IMR-90 (cell line): Measurements from ENCODE around the gene LTBP4. TPM values are rescaled to one million over a fixed set of nuclear protein-coding genes. Genes with fewer than 3 reads are reported as not detected.

Experiments
- ATAC-seq: fragments of 200-7000 bp; cut with Tn5 transposase; 2 replicates; pipeline ENCODE4 v1.9.1; 2020; ENCODE audit warnings: low read depth, mild to moderate bottlenecking, moderate library complexity
- BruUV-seq: library from RNA; stranded (reverse); fragments of 400-500 nt; replicated peaks from 2 replicates; lab custom pipeline; 2021; lab: Mats Ljungman, UMichigan
- CTCF ChIA-PET: fragments of 300-600 bp; formaldehyde crosslinking; extraction: SDS; loops from one replicate; lab custom pipeline; 2021; ENCODE audit warnings: antibody characterized with exemption; lab: Yijun Ruan, JAX
- POLR2A ChIA-PET: fragments of 300-600 bp; sonication (Branson Sonifier 250); formaldehyde crosslinking; loops from one replicate; lab custom pipeline; 2022; ENCODE audit warnings: antibody characterized with exemption; ENCODE audit not compliant: unreplicated experiment; lab: Charles Lee
- DNase-seq: peaks from one replicate; pipeline ENCODE4 v3.0.0; 2013
- H2AFZ ChIP-seq: replicated peaks from 2 replicates; pipeline ENCODE3; 2013; ENCODE audit warnings: low read length, mild to moderate bottlenecking; ENCODE audit not compliant: poor library complexity
- H2AK5ac ChIP-seq: 2 replicates; pipeline ENCODE4 v1.6.1; 2013; ENCODE audit warnings: low read depth, low read length, inconsistent platforms
- H2AK9ac ChIP-seq: replicated peaks from 2 replicates; pipeline ENCODE3; 2013; ENCODE audit warnings: mild to moderate bottlenecking, low read depth, low read length, moderate library complexity; ENCODE audit not compliant: poor library complexity
- H2BK120ac ChIP-seq: 2 replicates; pipeline ENCODE4 v1.6.1; 2013; ENCODE audit warnings: low read depth, low read length, inconsistent platforms
- H2BK15ac ChIP-seq: 3 replicates; pipeline ENCODE4 v1.6.1; 2013; ENCODE audit warnings: low read depth, low read length, inconsistent platforms
- H2BK20ac ChIP-seq: 2 replicates; pipeline ENCODE4 v1.6.1; 2013; ENCODE audit warnings: low read depth, mild to moderate bottlenecking, inconsistent platforms, low read length, moderate library complexity
- H2BK5ac ChIP-seq: 2 replicates; pipeline ENCODE4 v1.6.1; 2013; ENCODE audit warnings: mild to moderate bottlenecking, low read depth, low read length, inconsistent platforms; ENCODE audit not compliant: poor library complexity, severe bottlenecking
- H3K14ac ChIP-seq: replicated peaks from 2 replicates; pipeline ENCODE4 v1.6.1; 2013; ENCODE audit warnings: low read depth, low read length, inconsistent platforms
- H3K18ac ChIP-seq: 2 replicates; pipeline ENCODE4 v1.6.1; 2013; ENCODE audit warnings: low read depth, low read length, control low read depth
- H3K23ac ChIP-seq: 2 replicates; pipeline ENCODE4 v1.6.1; 2013; ENCODE audit warnings: low read depth, low read length, inconsistent platforms
- H3K27ac ChIP-seq: 2 replicates; pipeline ENCODE4 v1.5.1; 2013; ENCODE audit warnings: mild to moderate bottlenecking, control low read depth, low read length; ENCODE audit not compliant: insufficient read depth
- H3K27me3 ChIP-seq: 2 replicates; pipeline ENCODE4 v1.6.1; 2013; ENCODE audit warnings: low read length; ENCODE audit not compliant: control insufficient read depth, insufficient read depth
- H3K36me3 ChIP-seq: 2 replicates; pipeline ENCODE4 v1.6.1; 2013; ENCODE audit warnings: low read length, mixed read lengths; ENCODE audit not compliant: control insufficient read depth, insufficient read depth
- H3K4ac ChIP-seq: 2 replicates; pipeline ENCODE4 v1.6.1; 2013; ENCODE audit warnings: low read depth, low read length, inconsistent platforms
- H3K4me1 ChIP-seq: 2 replicates; pipeline ENCODE4 v1.6.1; 2013; ENCODE audit warnings: low read length, mixed read lengths; ENCODE audit not compliant: control insufficient read depth, insufficient read depth
- H3K4me2 ChIP-seq: 2 replicates; pipeline ENCODE4 v1.6.1; 2013; ENCODE audit warnings: low read depth, mild to moderate bottlenecking, control low read depth, low read length, moderate library complexity
- H3K4me3 ChIP-seq: 2 replicates; pipeline ENCODE4 v1.5.1; 2013; ENCODE audit warnings: low read depth, mild to moderate bottlenecking, control low read depth, low read length, moderate library complexity; ENCODE audit not compliant: insufficient read depth
- H3K56ac ChIP-seq: 2 replicates; pipeline ENCODE4 v1.6.1; 2013; ENCODE audit warnings: low read length, inconsistent platforms; ENCODE audit not compliant: insufficient read depth; ENCODE audit errors: extremely low read depth
- H3K79me1 ChIP-seq, 2 experiments: 2 replicates each; pipeline ENCODE4 v1.6.1; 2013; ENCODE audit warnings: low read length in 2 of 2, inconsistent platforms in 1 of 2, low read depth in 1 of 2
- H3K9ac ChIP-seq: 2 replicates; pipeline ENCODE4 v1.6.1; 2013; ENCODE audit warnings: low read depth, low read length, control low read depth
- H3K9me1 ChIP-seq: 2 replicates; pipeline ENCODE4 v1.6.1; 2013; ENCODE audit warnings: low read length, inconsistent platforms; ENCODE audit not compliant: insufficient read depth
- H3K9me3 ChIP-seq: 2 replicates; pipeline ENCODE4 v1.6.1; 2013; ENCODE audit warnings: low read length; ENCODE audit not compliant: control insufficient read depth, insufficient read depth
- H4K20me1 ChIP-seq: 2 replicates; pipeline ENCODE4 v1.6.1; 2013; ENCODE audit warnings: low read length, inconsistent platforms; ENCODE audit not compliant: insufficient read depth
- H4K5ac ChIP-seq: 2 replicates; pipeline ENCODE4 v1.6.1; 2013; ENCODE audit warnings: mild to moderate bottlenecking, low read depth, low read length, control low read depth
- H4K8ac ChIP-seq, 2 experiments: 2 replicates each; pipeline ENCODE4 v1.6.1; 2013; ENCODE audit warnings: low read depth in 2 of 2, low read length in 2 of 2, control low read depth in 1 of 2, inconsistent platforms in 1 of 2
- H4K91ac ChIP-seq: 2 replicates; pipeline ENCODE4 v1.6.1; 2013; ENCODE audit warnings: low read depth, low read length, inconsistent platforms; ENCODE audit not compliant: insufficient read depth
- CEBPB ChIP-seq: IDR thresholded peaks from 2 replicates; pipeline ENCODE4 v1.6.1; 2012; ENCODE audit warnings: low read depth, low read length, improper control_type of control experiment
- MAFK ChIP-seq: IDR thresholded peaks from 2 replicates; pipeline ENCODE4 v1.6.1; 2012; ENCODE audit warnings: low read depth, low read length, improper control_type of control experiment
- MAZ ChIP-seq: IDR thresholded peaks from 2 replicates; pipeline ENCODE4 v1.6.1; 2012; ENCODE audit warnings: low read depth, mild to moderate bottlenecking, low read length, improper control_type of control experiment, moderate library complexity, borderline replicate concordance
- MXI1 ChIP-seq: IDR thresholded peaks from 2 replicates; pipeline ENCODE4 v1.6.1; 2012; ENCODE audit warnings: low read depth, mild to moderate bottlenecking, low read length, moderate library complexity, borderline replicate concordance
- NFE2L2 ChIP-seq: fragments of 150-350 bp; IDR thresholded peaks from 2 replicates; pipeline ENCODE4 v1.6.1; 2016; ENCODE audit warnings: low read depth, mild to moderate bottlenecking, low read length
- POLR2A ChIP-seq: IDR thresholded peaks from 2 replicates; pipeline ENCODE4 v1.6.1; 2012; ENCODE audit warnings: mild to moderate bottlenecking, low read depth, low read length
- RAD21 ChIP-seq: IDR thresholded peaks from 2 replicates; pipeline ENCODE4 v1.6.1; 2012; ENCODE audit warnings: low read length, improper control_type of control experiment
- SMC3 ChIP-seq: fragments of 150-350 bp; IDR thresholded peaks from 2 replicates; pipeline ENCODE4 v1.6.1; 2016; ENCODE audit warnings: low read depth, mild to moderate bottlenecking, antibody characterized with exemption, low read length, moderate library complexity
- WGBS, 2 experiments: methylation state at CpG; one replicate each; pipeline versions ENCODE4 v1.1.5 to v1.1.7; 2013; ENCODE audit warnings: missing lambda C conversion rate in 2 of 2; ENCODE audit not compliant: insufficient read length in 1 of 2; ENCODE audit errors: extremely low coverage in 2 of 2; 5-methylcytosine and 5-hydroxymethylcytosine counted together
- dilution Hi-C: fragments of 300-500 bp; cut with HindIII; formaldehyde crosslinking; loops from one replicate; pipeline ENCODE4 v1.14.3; 2018; ENCODE audit warnings: low sequenced_read_pairs; ENCODE audit not compliant: unreplicated experiment
- in situ Hi-C: fragments of 300-500 bp; cut with MboI; formaldehyde crosslinking; loops from 3 replicates; pipeline ENCODE4 v1.14.3; 2019; ENCODE audit warnings: low sequenced_read_pairs, inconsistent platforms, mixed read lengths
- intact Hi-C: fragments of 100-400 bp; cut with micrococcal nuclease; formaldehyde crosslinking; loops from 2 replicates; pipeline ENCODE4 v1.10.0; 2022
- polyA plus RNA-seq, 3 experiments: library from polyadenylated mRNA; depleted of rRNA; stranded (reverse); fragments of >200 nt; gene quantifications; 2 replicates each; pipeline ENCODE4 v1.2.3, GENCODE V29; 2012; ENCODE audit warnings: low replicate concordance in 1 of 3
- total RNA-seq: library from RNA; depleted of rRNA; stranded (reverse); fragments of >200 nt; gene quantifications from 2 replicates; pipeline ENCODE4 v1.2.3, GENCODE V29; 2012
- TF ChIP-seq, protein P1 (sequence below): fragments of 150-350 bp; IDR thresholded peaks from 2 replicates; pipeline ENCODE4 v1.6.1; 2017; ENCODE audit warnings: mild to moderate bottlenecking, antibody characterized with exemption, low read length, low read depth

Gene LTBP4
- total and polyA plus RNA-seq, 2 of the 4 experiments (the other 2 are of a cell fraction), result 14.7 to 70.3 TPM

- Histone ChIP-seq H3K9me3 (no peaks in the 10 kb centered on the region), H2BK120ac (no peak overlapping the region; the same call in 1 of the 2 replicates), H3K18ac (no peak overlapping the region), H3K9ac (no peak overlapping the region), H3K9me1 (peaks cover 7% of the 10 kb centered on the region; the same call in 1 of the 2 replicates), H3K27ac (no peak overlapping the region), H4K91ac (no peak overlapping the region; the same call in 1 of the 2 replicates), H4K5ac (no peak overlapping the region), H3K4ac (no peak overlapping the region), H2BK15ac (peak overlapping the region; percentile 63; the same call in 1 of the 3 replicates), H2AK5ac (0 out of 2 replicates have a peak overlapping the region, but pooled peaks have one; percentile 31), H2AK9ac (no peak overlapping the region), H2AFZ (no peak overlapping the region), H2BK20ac (no peak overlapping the region), H3K4me1 (peaks cover 6% of the 10 kb centered on the region), H3K14ac (0 out of 2 replicates have a peak overlapping the region, but pooled peaks have one; percentile 19), H3K79me1 (no peaks in the 10 kb centered on the region), H3K4me3 (no peak overlapping the region), H4K20me1 (no peaks in the 10 kb centered on the region), H3K27me3 (no peaks in the 10 kb centered on the region), H2BK5ac (no peak overlapping the region), H3K36me3 (no peaks in the 10 kb centered on the region), H4K8ac (no peak overlapping the region), H3K56ac (no peak overlapping the region), H3K4me2 (no peak overlapping the region), H3K23ac (no peak overlapping the region)
- 81% methylated on average over 7 of the region's 11 CpGs; no CpG with 5 or more reads in 1 of the 2 experiments for WGBS, 2 experiments
- CTCF ChIA-PET, result no interaction called here
- no peak for ATAC-seq
- no TSS peak for BruUV-seq
- intact Hi-C loops (no loop called here), in situ Hi-C loops (loop anchor here (10.0 to 25.0 kb wide), 2 partner anchors 485 to 603 kb away; partner anchors contain the start of gene HNRNPUL1), dilution Hi-C loops (no loop called here)
- POLR2A ChIA-PET, result no interaction called here
- DNase-seq, result no peak
- no peak for TF ChIP-seq MAZ
- no peak for TF ChIP-seq RAD21
- TF ChIP-seq NFE2L2, result no peak
- TF ChIP-seq CEBPB, result no peak
- TF ChIP-seq, protein P1, sequence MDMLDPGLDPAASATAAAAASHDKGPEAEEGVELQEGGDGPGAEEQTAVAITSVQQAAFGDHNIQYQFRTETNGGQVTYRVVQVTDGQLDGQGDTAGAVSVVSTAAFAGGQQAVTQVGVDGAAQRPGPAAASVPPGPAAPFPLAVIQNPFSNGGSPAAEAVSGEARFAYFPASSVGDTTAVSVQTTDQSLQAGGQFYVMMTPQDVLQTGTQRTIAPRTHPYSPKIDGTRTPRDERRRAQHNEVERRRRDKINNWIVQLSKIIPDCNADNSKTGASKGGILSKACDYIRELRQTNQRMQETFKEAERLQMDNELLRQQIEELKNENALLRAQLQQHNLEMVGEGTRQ, result no peak
- TF ChIP-seq SMC3, result no peak
- no peak for TF ChIP-seq MXI1
- no peak for TF ChIP-seq MAFK
- TF ChIP-seq POLR2A, result no peak
Measured at GRCh38 chr19:40659566-40659965, 58.4 kb downstream of the LTBP4 start.
